ENCODE results near the gene COL18A1.

The COL18A1 gene

GRCh38 chr21:45516671-45517151, 111.7 kb downstream of the COL18A1 start:
- H3K9ac ChIP-seq (ENCODE audit: low read depth in 1 of 2, low read length in 2 of 2), result no peak overlapping the region
- H3K36me3 ChIP-seq (ENCODE audit: control insufficient read depth in 1 of 2, insufficient read depth in 2 of 2, low read length in 2 of 2), result peaks cover 5 to 15% of the 10 kb centered on the region in 2 donors

GRCh38 chr21:45517249-45518065, 112.5 kb downstream of the COL18A1 start:
- H3K27me3 ChIP-seq (ENCODE audit: control insufficient read depth in 1 of 2, insufficient read depth in 2 of 2, low read length in 2 of 2), result no peaks in the 10 kb centered on the region
- peaks cover 5 to 18% of the 10 kb centered on the region in 2 donors for H3K36me3 ChIP-seq (ENCODE audit: control insufficient read depth in 1 of 2, insufficient read depth in 2 of 2, low read length in 2 of 2)
- no peak overlapping the region for H3K4me3 ChIP-seq (ENCODE audit: low read depth in 1 of 2, low read length in 2 of 2)
- no peaks in the 10 kb centered on the region for H3K4me1 ChIP-seq (ENCODE audit: control insufficient read depth in 1 of 2, insufficient read depth in 2 of 2, low read length in 2 of 2)
- no peak overlapping the region for H3K27ac ChIP-seq (ENCODE audit: low read depth, low read length)
- no peak overlapping the region for H3K9ac ChIP-seq (ENCODE audit: low read depth in 1 of 2, low read length in 2 of 2)
- peaks cover 11 to 31% of the 10 kb centered on the region in 2 donors for H3K9me3 ChIP-seq (ENCODE audit: control insufficient read depth in 1 of 2, low read length in 2 of 2)

More at GRCh38 chr21:45516671-45517151, 111.7 kb downstream of the COL18A1 start:
- Histone ChIP-seq H3K9me3 (ENCODE audit: control insufficient read depth in 1 of 2, low read length in 2 of 2) (peaks cover 11 to 31% of the 10 kb centered on the region in 2 donors), H3K27me3 (ENCODE audit: control insufficient read depth in 1 of 2, insufficient read depth in 2 of 2, low read length in 2 of 2) (no peaks in the 10 kb centered on the region), H3K4me3 (ENCODE audit: low read depth in 1 of 2, low read length in 2 of 2) (no peak overlapping the region), H3K27ac (ENCODE audit: low read depth, low read length) (no peak overlapping the region), H3K4me1 (ENCODE audit: control insufficient read depth in 1 of 2, insufficient read depth in 2 of 2, low read length in 2 of 2) (no peaks in the 10 kb centered on the region)

GRCh38 chr21:45518742-45519141, 113.8 kb downstream of the COL18A1 start:
- H3K4me1 ChIP-seq (ENCODE audit: control insufficient read depth in 1 of 2, insufficient read depth in 2 of 2, low read length in 2 of 2), result no peaks in the 10 kb centered on the region
- peaks cover 11 to 31% of the 10 kb centered on the region in 2 donors for H3K9me3 ChIP-seq (ENCODE audit: control insufficient read depth in 1 of 2, low read length in 2 of 2)
- peaks cover 5 to 15% of the 10 kb centered on the region in 2 donors for H3K36me3 ChIP-seq (ENCODE audit: control insufficient read depth in 1 of 2, insufficient read depth in 2 of 2, low read length in 2 of 2)
- H3K4me3 ChIP-seq (ENCODE audit: low read depth in 1 of 2, low read length in 2 of 2), result no peak overlapping the region
- no peak overlapping the region for H3K27ac ChIP-seq (ENCODE audit: low read depth, low read length)
- no peak overlapping the region for H3K9ac ChIP-seq (ENCODE audit: low read depth in 1 of 2, low read length in 2 of 2)
- H3K27me3 ChIP-seq (ENCODE audit: control insufficient read depth in 1 of 2, insufficient read depth in 2 of 2, low read length in 2 of 2), result no peaks in the 10 kb centered on the region

- H3K9me3 ChIP-seq (ENCODE audit: control insufficient read depth in 1 of 2, low read length in 2 of 2), result peaks cover 11 to 31% of the 10 kb centered on the region in 2 donors
- no peaks in the 10 kb centered on the region for H3K27me3 ChIP-seq (ENCODE audit: control insufficient read depth in 1 of 2, insufficient read depth in 2 of 2, low read length in 2 of 2)
- no peak overlapping the region for H3K4me3 ChIP-seq (ENCODE audit: low read depth in 1 of 2, low read length in 2 of 2)
- no peaks in the 10 kb centered on the region for H3K4me1 ChIP-seq (ENCODE audit: control insufficient read depth in 1 of 2, insufficient read depth in 2 of 2, low read length in 2 of 2)
- no peak overlapping the region for H3K9ac ChIP-seq (ENCODE audit: low read depth in 1 of 2, low read length in 2 of 2)
- H3K36me3 ChIP-seq (ENCODE audit: control insufficient read depth in 1 of 2, insufficient read depth in 2 of 2, low read length in 2 of 2), result peaks cover 5 to 13% of the 10 kb centered on the region in 2 donors
- H3K27ac ChIP-seq (ENCODE audit: low read depth, low read length), result no peak overlapping the region
Measured at GRCh38 chr21:45519182-45519581, 114.2 kb downstream of the COL18A1 start.

GRCh38 chr21:45521241-45521640, 116.3 kb downstream of the COL18A1 start:
- H3K9ac ChIP-seq (ENCODE audit: low read depth in 1 of 2, low read length in 2 of 2), result no peak overlapping the region
- H3K27me3 ChIP-seq (ENCODE audit: control insufficient read depth in 1 of 2, insufficient read depth in 2 of 2, low read length in 2 of 2), result no peaks in the 10 kb centered on the region
- H3K27ac ChIP-seq (ENCODE audit: low read depth, low read length), result no peak overlapping the region
- H3K36me3 ChIP-seq (ENCODE audit: control insufficient read depth in 1 of 2, insufficient read depth in 2 of 2, low read length in 2 of 2), result peaks cover 0 to 19% of the 10 kb centered on the region in 2 donors
- peaks cover 11 to 31% of the 10 kb centered on the region in 2 donors for H3K9me3 ChIP-seq (ENCODE audit: control insufficient read depth in 1 of 2, low read length in 2 of 2)
- H3K4me1 ChIP-seq (ENCODE audit: control insufficient read depth in 1 of 2, insufficient read depth in 2 of 2, low read length in 2 of 2), result peaks cover 10% of the 10 kb centered on the region in 2 donors
- no peak overlapping the region for H3K4me3 ChIP-seq (ENCODE audit: low read depth in 1 of 2, low read length in 2 of 2)

GRCh38 chr21:45522381-45522780, 117.4 kb downstream of the COL18A1 start:
- H3K9ac ChIP-seq (ENCODE audit: low read depth in 1 of 2, low read length in 2 of 2), result no peak overlapping the region
- H3K9me3 ChIP-seq (ENCODE audit: control insufficient read depth in 1 of 2, low read length in 2 of 2), result peaks cover 11 to 31% of the 10 kb centered on the region in 2 donors
- no peaks in the 10 kb centered on the region for H3K27me3 ChIP-seq (ENCODE audit: control insufficient read depth in 1 of 2, insufficient read depth in 2 of 2, low read length in 2 of 2)
- no peak overlapping the region for H3K27ac ChIP-seq (ENCODE audit: low read depth, low read length)
- H3K36me3 ChIP-seq (ENCODE audit: control insufficient read depth in 1 of 2, insufficient read depth in 2 of 2, low read length in 2 of 2), result peaks cover 0 to 21% of the 10 kb centered on the region in 2 donors
- H3K4me1 ChIP-seq (ENCODE audit: control insufficient read depth in 1 of 2, insufficient read depth in 2 of 2, low read length in 2 of 2), result peaks cover 10% of the 10 kb centered on the region in 2 donors
- H3K4me3 ChIP-seq (ENCODE audit: low read depth in 1 of 2, low read length in 2 of 2), result no peak overlapping the region

- Histone ChIP-seq H3K4me1 (ENCODE audit: control insufficient read depth in 1 of 2, insufficient read depth in 2 of 2, low read length in 2 of 2) (peaks cover 10% of the 10 kb centered on the region in 2 donors), H3K27me3 (ENCODE audit: control insufficient read depth in 1 of 2, insufficient read depth in 2 of 2, low read length in 2 of 2) (no peaks in the 10 kb centered on the region), H3K27ac (ENCODE audit: low read depth, low read length) (no peak overlapping the region), H3K9me3 (ENCODE audit: control insufficient read depth in 1 of 2, low read length in 2 of 2) (peaks cover 11 to 31% of the 10 kb centered on the region in 2 donors), H3K4me3 (ENCODE audit: low read depth in 1 of 2, low read length in 2 of 2) (no peak overlapping the region), H3K36me3 (ENCODE audit: control insufficient read depth in 1 of 2, insufficient read depth in 2 of 2, low read length in 2 of 2) (peaks cover 0 to 21% of the 10 kb centered on the region in 2 donors), H3K9ac (ENCODE audit: low read depth in 1 of 2, low read length in 2 of 2) (no peak overlapping the region)
Measured at GRCh38 chr21:45522986-45523385, 118.0 kb downstream of the COL18A1 start.

- Histone ChIP-seq H3K27ac (ENCODE audit: low read depth, low read length) (no peak overlapping the region), H3K27me3 (ENCODE audit: control insufficient read depth in 1 of 2, insufficient read depth in 2 of 2, low read length in 2 of 2) (no peaks in the 10 kb centered on the region), H3K4me1 (ENCODE audit: control insufficient read depth in 1 of 2, insufficient read depth in 2 of 2, low read length in 2 of 2) (peaks cover 10% of the 10 kb centered on the region in 2 donors), H3K4me3 (ENCODE audit: low read depth in 1 of 2, low read length in 2 of 2) (no peak overlapping the region), H3K9me3 (ENCODE audit: control insufficient read depth in 1 of 2, low read length in 2 of 2) (peaks cover 11 to 30% of the 10 kb centered on the region in 2 donors), H3K36me3 (ENCODE audit: control insufficient read depth in 1 of 2, insufficient read depth in 2 of 2, low read length in 2 of 2) (peaks cover 0 to 23% of the 10 kb centered on the region in 2 donors), H3K9ac (ENCODE audit: low read depth in 1 of 2, low read length in 2 of 2) (no peak overlapping the region)
Measured at GRCh38 chr21:45523411-45524101, 118.6 kb downstream of the COL18A1 start.

- Histone ChIP-seq H3K36me3 (ENCODE audit: control insufficient read depth in 1 of 2, insufficient read depth in 2 of 2, low read length in 2 of 2) (peaks cover 7 to 33% of the 10 kb centered on the region in 2 donors), H3K9ac (ENCODE audit: low read depth in 1 of 2, low read length in 2 of 2) (peak overlapping the region in 1 of 2 donors; percentile 47), H3K27ac (ENCODE audit: low read depth, low read length) (no peak overlapping the region), H3K4me3 (ENCODE audit: low read depth in 1 of 2, low read length in 2 of 2) (no peak overlapping the region), H3K4me1 (ENCODE audit: control insufficient read depth in 1 of 2, insufficient read depth in 2 of 2, low read length in 2 of 2) (peaks cover 10% of the 10 kb centered on the region in 2 donors), H3K27me3 (ENCODE audit: control insufficient read depth in 1 of 2, insufficient read depth in 2 of 2, low read length in 2 of 2) (no peaks in the 10 kb centered on the region), H3K9me3 (ENCODE audit: control insufficient read depth in 1 of 2, low read length in 2 of 2) (peaks cover 6 to 18% of the 10 kb centered on the region in 2 donors)
Measured at GRCh38 chr21:45524756-45525152, 119.8 kb downstream of the COL18A1 start.
